ENCODE results near the gene SF3B5.
"Not testable (repeated sequence)": the region's sequence is repeated elsewhere in the genome, so short reads cannot be mapped to it uniquely, and the experiment has no call there.

DNA sequence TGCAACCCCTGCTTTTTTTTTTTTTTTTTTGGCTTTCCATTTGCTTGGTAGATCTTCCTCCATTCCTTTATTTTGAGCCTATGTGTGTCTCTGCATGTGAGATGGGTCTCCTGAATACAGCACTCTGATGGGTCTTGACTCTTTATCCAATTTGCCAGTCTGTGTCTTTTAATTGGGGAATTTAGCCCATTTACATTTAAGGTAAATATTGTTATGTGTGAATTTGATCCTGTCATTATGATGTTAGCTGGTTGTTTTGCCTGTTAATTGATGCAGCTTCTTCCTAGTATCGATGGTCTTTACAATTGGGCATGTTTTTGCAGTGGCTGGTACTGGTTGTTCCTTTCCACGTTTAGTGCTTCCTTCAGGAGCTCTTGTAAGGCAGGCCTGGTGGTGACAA lies 50.4 kb downstream of the SF3B5 start:
- TF ChIP-seq FOXA1 (IDR thresholded peaks at IDR 0.05); PKNOX1 (IDR thresholded peaks at IDR 0.05); FOXM1 (IDR thresholded peaks at IDR 0.05; ENCODE audit: borderline replicate concordance); BHLHE40 (IDR thresholded peaks at IDR 0.05; ENCODE audit: borderline replicate concordance): not testable (repeated sequence)
